Measurements from ENCODE around the gene MYO3B.

MYO3B gene

GRCh38 chr2:170336408-170336807, 158.5 kb downstream of the MYO3B start:
- no peaks in the 10 kb centered on the region for H3K9me3 ChIP-seq
- H3K4me1 ChIP-seq: no peaks in the 10 kb centered on the region
- H3K36me3 ChIP-seq: no peaks in the 10 kb centered on the region
- no peak overlapping the region for H3K4me3 ChIP-seq (ENCODE audit: low read depth, low read length)
- no peak for TF ChIP-seq CTCF (IDR thresholded peaks at IDR 0.05; ENCODE audit: low read depth, low read length)
- no peak for DNase-seq
- no peaks in the 10 kb centered on the region for H3K27me3 ChIP-seq

GRCh38 chr2:170336916-170337315, 159.0 kb downstream of the MYO3B start:
- Histone ChIP-seq H3K36me3 (no peaks in the 10 kb centered on the region), H3K4me3 (ENCODE audit: low read depth, low read length) (no peak overlapping the region), H3K9me3 (no peaks in the 10 kb centered on the region), H3K27me3 (no peaks in the 10 kb centered on the region), H3K4me1 (no peaks in the 10 kb centered on the region)
- TF ChIP-seq CTCF (IDR thresholded peaks at IDR 0.05; ENCODE audit: low read depth, low read length): no peak
- no peak for DNase-seq

GRCh38 chr2:170339322-170339721, 161.4 kb downstream of the MYO3B start:
- no peak for TF ChIP-seq CTCF (IDR thresholded peaks at IDR 0.05; ENCODE audit: low read depth, low read length)

DNA sequence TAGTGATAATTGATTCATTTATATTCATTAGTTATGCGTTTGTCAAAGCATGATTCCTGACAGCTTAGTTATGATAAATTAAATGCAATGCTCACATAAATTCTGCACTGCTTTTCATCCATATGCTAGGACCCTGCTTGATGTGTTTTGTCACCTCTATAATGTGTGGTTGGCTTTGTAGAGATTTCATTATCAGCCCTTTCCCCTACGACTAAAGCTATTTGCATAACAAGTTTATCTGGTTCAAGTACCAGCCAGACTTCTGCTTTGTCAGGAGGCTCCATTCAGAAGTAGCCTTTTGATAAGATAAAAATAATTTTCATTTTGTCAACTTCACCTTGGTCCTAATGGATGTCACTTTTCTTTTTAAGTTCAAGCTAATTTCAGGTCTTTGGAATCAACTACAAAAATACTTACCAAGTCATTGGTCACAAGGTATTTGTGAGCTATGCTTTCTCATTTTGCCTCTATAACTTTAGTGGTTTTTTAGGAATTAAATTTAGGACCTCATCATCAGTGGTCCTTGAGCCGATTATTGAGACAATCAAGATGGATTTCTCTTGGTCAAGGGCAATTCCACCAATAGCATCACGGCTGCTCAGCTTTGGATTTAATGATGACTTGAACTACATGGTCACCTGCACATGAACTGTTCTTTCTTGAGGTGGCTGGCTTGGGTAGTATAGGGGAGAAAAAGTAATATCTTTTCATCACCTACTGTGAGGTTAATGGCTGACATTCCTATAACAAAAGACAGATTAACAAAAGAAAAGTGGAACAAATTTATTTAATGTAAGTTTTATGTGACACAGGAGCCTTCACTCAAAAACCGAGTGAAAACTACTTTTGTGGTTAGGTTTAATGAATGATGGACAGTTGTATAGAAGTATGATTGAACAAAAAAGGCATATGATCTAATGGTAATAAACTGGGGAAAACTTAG, 162.1 kb downstream of the MYO3B start:
- DNase-seq: no peak
- Histone ChIP-seq H3K36me3 (no peaks in the 10 kb centered on the region), H3K9me3 (no peaks in the 10 kb centered on the region), H3K4me3 (ENCODE audit: low read depth, low read length) (no peak overlapping the region), H3K27me3 (no peaks in the 10 kb centered on the region), H3K4me1 (no peaks in the 10 kb centered on the region)
- TF ChIP-seq CTCF (IDR thresholded peaks at IDR 0.05; ENCODE audit: low read depth, low read length): no peak

More at GRCh38 chr2:170339322-170339721, 161.4 kb downstream of the MYO3B start:
- H3K4me1 ChIP-seq: no peaks in the 10 kb centered on the region
- no peak for DNase-seq
- H3K4me3 ChIP-seq (ENCODE audit: low read depth, low read length): no peak overlapping the region
- no peaks in the 10 kb centered on the region for H3K36me3 ChIP-seq
- H3K27me3 ChIP-seq: no peaks in the 10 kb centered on the region
- no peaks in the 10 kb centered on the region for H3K9me3 ChIP-seq

DNA sequence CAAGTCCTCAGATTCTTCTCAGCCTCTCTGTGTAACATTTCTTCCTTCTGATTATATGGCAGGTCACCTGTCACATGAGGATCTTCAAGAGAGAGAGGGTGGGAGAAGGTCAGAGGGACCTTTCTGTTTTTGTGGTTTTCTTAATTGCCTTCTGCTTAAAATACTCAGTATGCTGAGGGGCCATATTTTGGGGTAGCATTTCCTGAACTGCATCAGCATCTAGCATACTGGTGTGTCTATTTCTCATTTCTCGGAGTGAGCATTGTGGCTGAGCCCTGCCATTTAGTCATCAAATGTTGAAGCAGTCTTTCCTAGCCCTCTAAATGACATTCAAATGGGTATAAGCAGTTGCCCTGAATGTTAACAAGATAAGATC, 162.7 kb downstream of the MYO3B start:
- Histone ChIP-seq H3K27me3 (no peaks in the 10 kb centered on the region), H3K4me1 (no peaks in the 10 kb centered on the region), H3K9me3 (no peaks in the 10 kb centered on the region), H3K4me3 (ENCODE audit: low read depth, low read length) (no peak overlapping the region), H3K36me3 (no peaks in the 10 kb centered on the region)
- no peak for TF ChIP-seq CTCF (IDR thresholded peaks at IDR 0.05; ENCODE audit: low read depth, low read length)
- no peak for DNase-seq
